GM21576 (cell line): ENCODE measurements around the gene CFAP90.

ENCODE experiments used
- ATAC-seq: cut with Tn5 transposase; IDR thresholded peaks from one replicate; pipeline ENCODE4 v1.9.1; 2021; ENCODE audit warnings: mild to moderate bottlenecking, moderate library complexity; ENCODE audit not compliant: unreplicated experiment

CFAP90 gene

GRCh38 chr5:7781899-7782298 is 69.0 kb downstream of the CFAP90 start:
- no peak for ATAC-seq
